Pancreas (tissue), 10 donors: ENCODE data around the gene FBXL2. TPM values are rescaled to one million over a fixed set of nuclear protein-coding genes. Genes with fewer than 3 reads are reported as not detected.

ENCODE experiments used
- ATAC-seq, 4 donors: fragments of 200-7000 bp; cut with Tn5 transposase; one replicate each; pipeline versions ENCODE4 v1.8.0 to v1.9.1; 2020; ENCODE audit warnings: mild to moderate bottlenecking in 4 of 4, moderate library complexity in 4 of 4
- DNase-seq, 6 donors: peaks; one replicate each; pipeline ENCODE4 v3.0.0-alpha.2; 2020
- FAIRE-seq: peaks from 2 replicates; lab custom pipeline; 2012; peaks lifted over from hg19 to GRCh38; lab: Jason Lieb, UNC
- H3K27ac ChIP-seq, 4 donors: fragments of 200-600 bp; sonication (generic); 1 replicate in 3 of 4; 2 replicates in 1 of 4; pipeline versions ENCODE4 v1.5.0 to v1.8.0; 2020
- H3K27me3 ChIP-seq, 4 donors: fragments of 200-600 bp; one replicate each; pipeline ENCODE4 v1.8.0; 2021
- H3K36me3 ChIP-seq, 3 donors: fragments of 200-600 bp; sonication (generic) in 1 of 3; one replicate each; pipeline versions ENCODE4 v1.5.0 to v1.8.0; 2020 to 2021
- H3K4me1 ChIP-seq, 3 donors: fragments of 200-600 bp; one replicate each; pipeline ENCODE4 v1.8.0; 2021
- H3K4me3 ChIP-seq, 4 donors: fragments of 200-600 bp; sonication (generic) in 2 of 4; one replicate each; pipeline versions ENCODE4 v1.5.0 to v1.8.0; 2020 to 2021
- H3K9me3 ChIP-seq, 4 donors: fragments of 200-600 bp; one replicate each; pipeline ENCODE4 v1.8.0; 2021
- CTCF ChIP-seq, 4 donors: fragments of 200-600 bp; sonication (generic) in 3 of 4; IDR thresholded peaks; one replicate each; pipeline versions ENCODE4 v1.5.0 to v1.8.0; 2021; ENCODE audit warnings: antibody characterized with exemption in 4 of 4
- WGBS, 2 donors: extraction: QIAGEN DNeasy Blood & Tissue Kit; methylation state at CpG; one replicate each; pipeline ENCODE4 v1.1.7; 2013; 5-methylcytosine and 5-hydroxymethylcytosine counted together
- intact Hi-C, 3 donors: fragments of 100-400 bp; cut with DNase I; formaldehyde crosslinking; loops; one replicate each; pipeline versions ENCODE4 v1.11.1 to v1.14.2; 2022
- polyA plus RNA-seq, 2 donors: library from polyadenylated mRNA; stranded (reverse); fragments of 200-250 nt; gene quantifications; one replicate each; pipeline ENCODE4 v1.2.3, GENCODE V29; 2013
- total RNA-seq, 6 donors: library from RNA; stranded (reverse); fragmentation: NEBNext Ultra II Directional in 4 of 6; extraction: Animal tissue kit (Norgen Biotek cat#: 25700) in 4 of 6; gene quantifications; one replicate each; pipeline versions ENCODE4 v1.2.1 to v1.2.4, GENCODE V29; 2021 to 2023
- donor health status: healthy with polysubstance abuse.
- donor health status: DM: no; HTN: no; CAD: no; lungs with moderate emphysema.
- donor health status: DM: no; HTN: no; CAD: no.
- donor health status: control.
- donor health status: control.
- donor health status: Bipolar disorder and iron deficiency.
- donor health status: DM: yes; HTN: yes; CAD: no.
- donor health status: DM: no; HTN: no; CAD: no.
- donor health status: DM: no; HTN: no; CAD: no.
- donor health status: DM: yes; HTN: yes; CAD: no.

The FBXL2 gene
- total and polyA plus RNA-seq, 8 donors, result 1.8 to 7.8 (median 2.9) TPM

GRCh38 chr3:33391255-33391995, 114.2 kb downstream of the FBXL2 start:
- Histone ChIP-seq H3K27me3 (no peaks in the 10 kb centered on the region), H3K4me3 (no peak overlapping the region), H3K36me3 (peaks cover 0 to 21% (median 20%) of the 10 kb centered on the region in 3 donors), H3K9me3 (no peaks in the 10 kb centered on the region), H3K27ac (no peak overlapping the region), H3K4me1 (no peaks in the 10 kb centered on the region)
- ATAC-seq (peak in 2 of 4 donors; percentile 47 to 50), FAIRE-seq (no peak), DNase-seq (no peak)
- 83 to 86% methylated on average over 8 of the region's 8 CpGs for WGBS, 2 donors
- no peak for TF ChIP-seq CTCF (IDR thresholded peaks at IDR 0.05)
- intact Hi-C loops, result no loop called here

GRCh38 chr3:33392144-33392543, 114.9 kb downstream of the FBXL2 start:
- Histone ChIP-seq H3K36me3 (peaks cover 0 to 27% (median 26%) of the 10 kb centered on the region in 3 donors), H3K27ac (no peak overlapping the region), H3K4me3 (no peak overlapping the region), H3K4me1 (no peaks in the 10 kb centered on the region), H3K9me3 (no peaks in the 10 kb centered on the region), H3K27me3 (no peaks in the 10 kb centered on the region)
- intact Hi-C loops, result no loop called here
- 95 to 96% methylated on average over 4 of the region's 4 CpGs for WGBS, 2 donors
- no peak for DNase-seq
- no peak for FAIRE-seq
- ATAC-seq, result no peak
- TF ChIP-seq CTCF (IDR thresholded peaks at IDR 0.05), result no peak

GRCh38 chr3:33392703-33393125, 115.5 kb downstream of the FBXL2 start:
- DNase-seq (no peak), ATAC-seq (peak in 1 of 4 donors; percentile 53), FAIRE-seq (no peak)
- Histone ChIP-seq H3K9me3 (no peaks in the 10 kb centered on the region), H3K27ac (no peak overlapping the region), H3K4me3 (no peak overlapping the region), H3K27me3 (no peaks in the 10 kb centered on the region), H3K4me1 (no peaks in the 10 kb centered on the region), H3K36me3 (peaks cover 0 to 25% (median 24%) of the 10 kb centered on the region in 3 donors)
- no peak for TF ChIP-seq CTCF (IDR thresholded peaks at IDR 0.05)
- intact Hi-C loops, result no loop called here
- WGBS, 2 donors, result 73 to 85% methylated on average over 4 of the region's 4 CpGs

- WGBS, 2 donors, result 90 to 91% methylated on average over 1 of the region's 1 CpG
- no peak for TF ChIP-seq CTCF (IDR thresholded peaks at IDR 0.05)
- no peak overlapping the region for H3K4me3 ChIP-seq
- ATAC-seq, result no peak
- DNase-seq, result no peak
- H3K27ac ChIP-seq, result no peak overlapping the region
- no peak for FAIRE-seq
- no peaks in the 10 kb centered on the region for H3K9me3 ChIP-seq
- intact Hi-C loops, result no loop called here
- H3K36me3 ChIP-seq, result peaks cover 0 to 43% (median 34%) of the 10 kb centered on the region in 3 donors
- no peaks in the 10 kb centered on the region for H3K27me3 ChIP-seq
- no peaks in the 10 kb centered on the region for H3K4me1 ChIP-seq
Measured at GRCh38 chr3:33394403-33395054, 117.3 kb downstream of the FBXL2 start.

DNA sequence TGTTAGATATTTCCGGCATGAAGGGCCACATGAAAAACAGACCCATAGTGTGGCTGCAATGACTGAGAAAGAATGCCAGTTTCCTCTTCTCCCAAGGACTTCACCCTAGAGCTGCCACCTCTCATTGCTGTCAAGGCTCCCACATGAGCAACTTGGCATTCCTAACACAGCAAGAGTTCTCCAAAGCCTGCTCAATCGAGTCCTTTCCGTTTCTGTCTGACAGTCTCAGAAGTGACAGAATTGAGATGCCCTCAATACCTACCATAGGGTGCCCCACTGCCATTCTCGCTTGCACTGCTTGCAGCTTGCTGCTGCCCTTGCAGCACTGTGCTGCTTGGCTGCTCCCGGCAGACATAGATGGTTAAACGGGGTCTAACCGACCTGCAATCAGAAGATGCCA, 118.7 kb downstream of the FBXL2 start:
- WGBS, 2 donors, result 86 to 89% methylated on average over 7 of the region's 7 CpGs
- peaks cover 0 to 51% (median 33%) of the 10 kb centered on the region in 3 donors for H3K36me3 ChIP-seq
- no peaks in the 10 kb centered on the region for H3K9me3 ChIP-seq
- H3K27me3 ChIP-seq, result no peaks in the 10 kb centered on the region
- no peak overlapping the region for H3K4me3 ChIP-seq
- H3K4me1 ChIP-seq, result no peaks in the 10 kb centered on the region
- no peak for TF ChIP-seq CTCF (IDR thresholded peaks at IDR 0.05)
- no peak overlapping the region for H3K27ac ChIP-seq
- DNase-seq (no peak), ATAC-seq (no peak), FAIRE-seq (no peak)
- intact Hi-C loops, result no loop called here
